HCT116 (cell line): ENCODE results near the gene SOCS1. TPM values are rescaled to one million over a fixed set of nuclear protein-coding genes. Genes with fewer than 3 reads are reported as not detected.

Source experiments
- ATAC-seq: fragments of 200-7000 bp; cut with Tn5 transposase; 2 replicates; pipeline ENCODE4 v1.9.1; 2020; ENCODE audit warnings: mild to moderate bottlenecking, moderate library complexity
- BruUV-seq: library from RNA; stranded (reverse); fragments of 400-500 nt; replicated peaks from 2 replicates; lab custom pipeline; 2021; lab: Mats Ljungman, UMichigan
- CTCF ChIA-PET: fragments of 300-600 bp; sonication (Branson Sonifier 250); formaldehyde crosslinking; loops from one replicate; lab custom pipeline; 2021; ENCODE audit warnings: antibody characterized with exemption; lab: Charles Lee
- POLR2A ChIA-PET: fragments of 300-600, 350-600 bp; sonication (Branson Sonifier 250); formaldehyde crosslinking; loops from one replicate; lab custom pipeline; 2021; ENCODE audit warnings: antibody characterized with exemption; lab: Charles Lee
- RAD21 ChIA-PET, 2 experiments: fragments of 300-600 bp; sonication (Branson Sonifier 250); formaldehyde crosslinking; loops; one replicate each; lab custom pipeline; 2023; ENCODE audit warnings: low total read pairs in 2 of 2; ENCODE audit not compliant: uncharacterized antibody in 2 of 2, unreplicated experiment in 2 of 2, low non-redundant PET in 1 of 2; lab: Charles Lee
- DNase-seq: peaks from one replicate; pipeline ENCODE4 v3.0.0-alpha.2; 2010; ENCODE audit warnings: low read depth, low spot score
- H2AFZ ChIP-seq: fragments of 200-600 bp; shearing (Covaris generic), sonication (generic); 2 replicates; pipeline ENCODE4 v1.6.1; 2017; ENCODE audit warnings: low read depth, mixed run types, mixed read lengths, antibody characterized with exemption, low read length; ENCODE audit not compliant: poor library complexity, severe bottlenecking
- H3K27ac ChIP-seq: 2 replicates; pipeline ENCODE4 v1.5.1; 2012; ENCODE audit warnings: low read depth, low read length
- H3K27me3 ChIP-seq: fragments of 200-600 bp; sonication (generic); 2 replicates; pipeline ENCODE4 v1.6.1; 2016; ENCODE audit warnings: mixed run types, low read length, mixed read lengths; ENCODE audit not compliant: insufficient read depth
- H3K36me3 ChIP-seq, 2 experiments: fragments of 200-500 bp in 1 of 2; fragments of 200-600 bp in 1 of 2; sonication (Bioruptor generic) in 1 of 2; sonication (generic) in 1 of 2; 2 replicates each; pipeline versions ENCODE4 v1.5.1 to v1.6.1; 2014 to 2016; ENCODE audit warnings: low read length in 2 of 2, inconsistent platforms in 1 of 2, mixed read lengths in 1 of 2, mixed run types in 1 of 2; ENCODE audit not compliant: insufficient read depth in 2 of 2, control insufficient read depth in 1 of 2
- H3K4me1 ChIP-seq, 2 experiments: fragments of 200-600 bp in 1 of 2; sonication (generic) in 1 of 2; 2 replicates each; pipeline versions ENCODE4 v1.5.1 to v1.6.1; 2012 to 2017; ENCODE audit warnings: low read length in 2 of 2, inconsistent platforms in 1 of 2, mild to moderate bottlenecking in 1 of 2, mixed read lengths in 1 of 2, mixed run types in 1 of 2, moderate library complexity in 1 of 2; ENCODE audit not compliant: insufficient read depth in 2 of 2, control insufficient read depth in 1 of 2
- H3K4me2 ChIP-seq: fragments of 200-600 bp; sonication (generic); 2 replicates; pipeline ENCODE4 v1.6.1; 2017; ENCODE audit warnings: mixed run types, low read length, mixed read lengths
- H3K4me3 ChIP-seq, 2 experiments: fragments of 200-600 bp in 1 of 2; sonication (generic) in 1 of 2; replicated peaks in 1 of 2; 2 replicates each; pipeline ENCODE4 v1.5.1; 2011 to 2016; ENCODE audit warnings: low read length in 2 of 2, control low read depth in 1 of 2, low read depth in 1 of 2, mild to moderate bottlenecking in 1 of 2, mixed read lengths in 1 of 2, mixed run types in 1 of 2
- H3K79me2 ChIP-seq: fragments of 200-600 bp; sonication (generic); 2 replicates; pipeline ENCODE4 v1.6.1; 2017; ENCODE audit warnings: mild to moderate bottlenecking, mixed run types, low read length, moderate library complexity, mixed read lengths; ENCODE audit not compliant: insufficient read depth
- H3K9ac ChIP-seq: fragments of 200-600 bp; sonication (generic); 2 replicates; pipeline ENCODE4 v1.6.1; 2016; ENCODE audit warnings: low read length, mixed read lengths
- H3K9me2 ChIP-seq: fragments of 200-600 bp; sonication (generic), shearing (Covaris generic); 2 replicates; pipeline ENCODE4 v1.6.1; 2017; ENCODE audit warnings: mixed run types, mild to moderate bottlenecking, moderate library complexity; ENCODE audit not compliant: insufficient read depth
- H3K9me3 ChIP-seq, 2 experiments: fragments of 200-500 bp in 1 of 2; fragments of 200-600 bp in 1 of 2; sonication (Bioruptor generic) in 1 of 2; sonication (generic) in 1 of 2; 2 replicates each; pipeline ENCODE4 v1.6.1; 2014 to 2017; ENCODE audit warnings: low read length in 2 of 2, mixed read lengths in 2 of 2, inconsistent platforms in 1 of 2, low read depth in 1 of 2, mild to moderate bottlenecking in 1 of 2, mixed run types in 1 of 2, moderate library complexity in 1 of 2; ENCODE audit not compliant: control insufficient read depth in 1 of 2, insufficient read depth in 1 of 2
- H4K20me1 ChIP-seq: fragments of 200-600 bp; sonication (generic), shearing (Covaris generic); 2 replicates; pipeline ENCODE4 v1.6.1; 2017; ENCODE audit warnings: mixed run types, mild to moderate bottlenecking, moderate library complexity; ENCODE audit not compliant: insufficient read depth
- EGR1 ChIP-seq: IDR thresholded peaks from 2 replicates; pipeline ENCODE4 v1.6.1; 2012; ENCODE audit warnings: low read depth
- EZH2 ChIP-seq: fragments of 200-600 bp; sonication (generic); IDR thresholded peaks from 2 replicates; pipeline ENCODE4 v1.6.1; 2017; ENCODE audit warnings: antibody characterized with exemption, mixed run types
- SP1 ChIP-seq: IDR thresholded peaks from 2 replicates; pipeline ENCODE4 v1.6.1; 2012; ENCODE audit warnings: low read depth
- TCF7L2 ChIP-seq: IDR thresholded peaks from 2 replicates; pipeline ENCODE4 v1.7.0; 2011; ENCODE audit warnings: borderline replicate concordance, inconsistent platforms; ENCODE audit not compliant: insufficient read depth, insufficient read length; ENCODE audit errors: extremely low read depth
- ZBTB33 ChIP-seq: IDR thresholded peaks from 2 replicates; pipeline ENCODE4 v1.6.1; 2011; ENCODE audit warnings: mild to moderate bottlenecking, low read length, moderate library complexity; ENCODE audit not compliant: insufficient replicate concordance; ENCODE audit errors: extremely low read depth
- ZFX ChIP-seq: fragments of 450-650 bp; IDR thresholded peaks from 2 replicates; pipeline ENCODE4 v1.6.1; 2017
- intact Hi-C: fragments of 100-400 bp; cut with micrococcal nuclease; formaldehyde crosslinking; loops from 2 replicates; pipeline ENCODE4 v1.10.0; 2022
- total RNA-seq: library from RNA; stranded (reverse); gene quantifications from one replicate; pipeline ENCODE4 v1.2.1, GENCODE V29; 2021; ENCODE audit not compliant: unreplicated experiment

SOCS1 gene
- total RNA-seq, 1 experiment from 2014 or later = 4.9 TPM

- no peaks in the 10 kb centered on the region for H3K9me3 ChIP-seq
- ChIA-PET RAD21 (no interaction called here), CTCF (interaction anchor here (0.9 to 1.0 kb wide), 2 partner anchors 10 to 111 kb away, joined by 3 to 6 read pairs; partner anchors contain the start of gene SOCS1), POLR2A (interaction anchor here (1.4 kb wide), 1 partner anchor 10 kb away, joined by 8 read pairs; the partner anchor contains the start of gene SOCS1)
- no peak overlapping the region for H3K27ac ChIP-seq
- BruUV-seq = no TSS peak
- H3K4me2 ChIP-seq = no peak overlapping the region
- H3K27me3 ChIP-seq = no peaks in the 10 kb centered on the region
- TF ChIP-seq TCF7L2 = no peak
- no peaks in the 10 kb centered on the region for H4K20me1 ChIP-seq
- no peak for DNase-seq
- peaks cover 0 to 2% of the 10 kb centered on the region in 2 experiments; a peak in 1 of 4 replicates for H3K4me1 ChIP-seq
- H3K79me2 ChIP-seq = no peaks in the 10 kb centered on the region
- H2AFZ ChIP-seq = no peak overlapping the region
- H3K36me3 ChIP-seq = no peaks in the 10 kb centered on the region
- intact Hi-C loops = no loop called here
- H3K4me3 ChIP-seq = no peak overlapping the region
- no peak overlapping the region for H3K9ac ChIP-seq
- H3K9me2 ChIP-seq = no peaks in the 10 kb centered on the region
- no peak for ATAC-seq
Observed at GRCh38 chr16:11245988-11246387, 10.0 kb downstream of the SOCS1 start.

GRCh38 chr16:11245222-11245737 is 10.7 kb downstream of the SOCS1 start:
- no peak overlapping the region for H3K4me2 ChIP-seq
- DNase-seq (no peak), ATAC-seq (no peak)
- no peaks in the 10 kb centered on the region for H4K20me1 ChIP-seq
- H3K4me1 ChIP-seq = no peaks in the 10 kb centered on the region; a peak in 1 of 4 replicates
- H3K4me3 ChIP-seq = no peak overlapping the region
- ChIA-PET RAD21 (no interaction called here), CTCF (interaction anchor here (1.0 kb wide), 1 partner anchor 10 kb away, joined by 6 read pairs; the partner anchor contains the start of gene SOCS1), POLR2A (interaction anchor here (1.4 kb wide), 1 partner anchor 11 kb away, joined by 8 read pairs; the partner anchor contains the start of gene SOCS1)
- H2AFZ ChIP-seq = no peak overlapping the region
- TF ChIP-seq EZH2 (no peak), ZBTB33 (no peak), SP1 (no peak), ZFX (no peak), EGR1 (no peak)
- H3K27ac ChIP-seq = no peak overlapping the region
- no peaks in the 10 kb centered on the region for H3K27me3 ChIP-seq
- H3K36me3 ChIP-seq = no peaks in the 10 kb centered on the region
- BruUV-seq = no TSS peak
- H3K9ac ChIP-seq = no peak overlapping the region
- H3K79me2 ChIP-seq = no peaks in the 10 kb centered on the region
- intact Hi-C loops = no loop called here
- H3K9me3 ChIP-seq = no peaks in the 10 kb centered on the region
- H3K9me2 ChIP-seq = no peaks in the 10 kb centered on the region
